Left renal cortex interstitium (tissue), 4 donors: Measurements from ENCODE around the gene NAA38. TPM values are rescaled to one million over a fixed set of nuclear protein-coding genes. Genes with fewer than 3 reads are reported as not detected.

ENCODE experiments used
- DNase-seq, 4 donors: peaks; one replicate each; pipeline ENCODE4 v3.0.0-alpha.2; 2013; ENCODE audit warnings: low read depth in 4 of 4, low spot score in 2 of 4, missing footprints in 1 of 4
- polyA plus RNA-seq, 4 donors: library from polyadenylated mRNA; unstranded; fragments of 120-200 nt; gene quantifications; one replicate each; pipeline ENCODE4 v1.2.1, GENCODE V29; 2013; ENCODE audit not compliant: insufficient read length in 4 of 4

NAA38 gene
- 100 to 1,000 TPM in 2 of 4 donors, 10 to 100 TPM in 2; 68.9 to 144 (median 105) TPM for polyA plus RNA-seq

DNA sequence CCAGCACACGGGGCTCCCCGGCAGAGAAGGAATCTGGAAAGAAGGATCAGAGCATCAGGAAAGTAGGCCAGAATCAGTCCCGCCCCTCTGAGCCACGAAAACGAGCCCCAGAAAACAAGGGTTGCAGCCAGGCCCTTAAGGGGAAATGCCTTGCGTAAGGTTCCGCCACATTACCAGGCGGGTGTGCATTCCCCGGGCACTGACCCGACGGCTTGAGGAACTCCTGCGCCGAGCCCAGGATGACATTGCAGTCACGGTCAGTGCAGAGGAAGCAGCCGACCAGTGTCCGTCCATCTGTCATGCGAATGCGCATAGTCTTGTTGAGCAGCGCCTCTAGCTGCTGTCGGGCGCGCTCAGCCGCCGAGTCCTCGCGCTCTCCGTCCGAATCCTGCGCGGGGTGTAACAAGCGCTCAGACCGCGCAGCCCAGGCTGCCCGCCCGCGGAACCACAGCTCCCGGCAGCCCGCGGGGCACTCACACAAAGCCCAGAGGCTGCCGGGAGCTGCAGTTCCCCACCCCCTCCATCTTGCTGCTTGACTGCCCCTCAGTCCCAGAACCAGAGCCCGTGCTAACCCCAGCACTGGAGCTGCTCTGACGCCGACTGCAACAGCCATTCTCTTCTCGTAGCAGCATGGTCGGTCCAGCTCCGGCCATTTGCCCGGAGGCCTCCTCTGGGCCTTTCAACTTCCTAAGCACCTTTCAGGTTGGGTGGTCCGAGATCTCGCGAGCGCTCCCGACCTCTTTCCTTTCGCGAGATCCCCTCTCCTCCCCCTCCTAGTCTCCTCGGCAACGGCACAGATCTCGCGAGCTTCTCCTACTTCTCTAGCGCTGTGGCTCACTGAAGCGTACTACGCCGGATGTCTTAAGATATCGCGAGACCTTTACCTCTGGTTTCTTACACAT, at the start of gene NAA38:
Gene NAA38, minus strand, starts transcription at position 749 of the 902 bp plus-strand sequence. Its CDS starts 96 bp downstream, at position 653.
- DNase-seq: peak; percentile 99 to 100 (median 99)

DNA sequence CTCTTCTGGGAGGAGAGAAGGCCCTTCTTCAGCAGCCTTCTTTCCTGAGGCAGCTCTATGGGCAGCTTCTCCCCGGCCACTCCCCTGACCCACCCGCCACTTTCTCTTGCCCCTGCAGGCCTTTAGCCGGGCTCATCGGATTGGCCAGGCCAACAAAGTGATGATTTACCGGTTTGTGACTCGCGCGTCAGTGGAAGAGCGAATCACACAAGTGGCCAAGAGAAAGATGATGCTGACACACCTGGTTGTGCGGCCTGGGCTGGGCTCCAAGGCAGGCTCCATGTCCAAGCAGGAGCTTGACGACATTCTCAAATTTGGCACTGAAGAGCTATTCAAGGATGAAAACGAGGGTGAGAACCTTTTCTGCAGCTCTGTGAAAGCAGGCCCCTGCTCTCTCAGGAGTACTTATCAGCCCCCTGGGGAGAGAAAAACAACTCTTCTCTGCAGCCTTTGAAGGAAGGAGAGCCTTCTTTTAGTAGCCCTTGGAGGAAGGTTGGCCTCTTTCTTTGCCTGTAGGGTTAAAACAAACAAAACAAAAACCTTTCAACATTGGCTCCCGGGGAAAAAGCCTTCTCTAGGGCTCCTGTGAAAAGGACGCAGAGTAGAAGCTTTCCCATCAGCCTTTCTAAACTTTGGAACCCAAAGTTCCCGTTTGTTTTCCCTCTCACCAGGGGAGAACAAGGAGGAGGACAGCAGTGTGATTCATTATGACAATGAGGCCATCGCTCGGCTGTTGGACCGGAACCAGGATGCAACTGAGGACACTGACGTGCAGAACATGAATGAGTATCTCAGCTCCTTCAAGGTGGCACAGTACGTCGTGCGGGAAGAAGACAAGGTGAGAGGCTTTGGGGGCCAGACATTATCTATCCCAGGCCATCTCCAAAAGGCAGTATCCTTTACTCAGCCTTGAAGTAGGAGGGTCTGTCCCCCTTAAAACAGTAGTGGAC, 46.1 kb upstream of the NAA38 start:
- no peak for DNase-seq

DNA sequence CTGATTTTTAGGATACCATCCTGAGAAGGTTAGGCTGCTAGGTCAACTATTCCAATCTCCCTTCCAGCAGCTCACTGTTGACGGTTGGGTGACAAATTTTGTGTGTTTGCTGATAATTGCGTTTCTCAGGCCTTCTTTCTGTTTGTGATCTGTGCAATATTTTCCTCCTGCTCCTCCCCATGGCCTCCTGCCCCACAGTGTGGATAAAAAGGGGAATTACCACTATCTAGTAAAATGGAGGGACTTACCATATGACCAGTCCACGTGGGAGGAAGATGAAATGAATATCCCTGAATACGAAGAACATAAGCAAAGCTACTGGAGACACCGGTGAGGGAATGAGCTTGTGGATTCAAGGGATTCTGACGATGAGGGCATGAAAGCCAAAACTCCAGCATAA, 40.4 kb upstream of the NAA38 start:
- DNase-seq: no peak

GRCh38 chr17:7897090-7897489, 39.7 kb upstream of the NAA38 start:
- DNase-seq: no peak

GRCh38 chr17:7894866-7895265, 37.5 kb upstream of the NAA38 start:
- no peak for DNase-seq

GRCh38 chr17:7894226-7894625, 36.9 kb upstream of the NAA38 start:
- DNase-seq: no peak

DNA sequence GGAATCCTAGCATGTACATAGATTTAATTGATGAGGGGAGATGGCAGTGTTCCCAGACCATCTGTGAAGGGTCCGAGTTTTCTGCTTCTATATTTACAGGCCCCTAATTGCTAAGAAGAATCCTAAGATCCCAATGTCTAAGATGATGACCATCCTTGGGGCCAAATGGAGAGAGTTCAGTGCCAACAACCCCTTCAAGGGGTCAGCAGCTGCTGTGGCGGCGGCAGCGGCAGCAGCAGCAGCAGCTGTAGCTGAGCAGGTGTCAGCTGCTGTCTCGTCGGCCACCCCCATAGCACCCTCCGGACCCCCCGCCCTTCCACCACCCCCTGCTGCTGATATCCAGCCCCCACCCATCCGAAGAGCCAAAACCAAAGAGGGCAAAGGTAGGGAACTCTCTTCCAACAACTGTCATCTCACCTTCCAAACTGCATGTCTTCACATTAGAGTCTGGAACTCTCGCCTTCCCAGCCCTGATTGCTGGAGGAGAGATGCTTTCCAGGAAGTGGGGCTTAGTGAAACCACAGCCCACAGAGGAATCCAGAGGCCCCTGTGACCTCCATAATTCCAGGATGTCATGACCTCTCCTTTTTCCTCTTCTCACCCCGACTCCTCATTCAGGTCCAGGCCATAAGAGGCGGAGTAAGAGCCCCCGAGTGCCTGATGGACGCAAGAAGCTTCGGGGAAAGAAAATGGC, 36.0 kb upstream of the NAA38 start:
- no peak for DNase-seq

GRCh38 chr17:7889166-7889955, 32.0 kb upstream of the NAA38 start:
- peak; percentile 37 to 71 (median 60) for DNase-seq

DNA sequence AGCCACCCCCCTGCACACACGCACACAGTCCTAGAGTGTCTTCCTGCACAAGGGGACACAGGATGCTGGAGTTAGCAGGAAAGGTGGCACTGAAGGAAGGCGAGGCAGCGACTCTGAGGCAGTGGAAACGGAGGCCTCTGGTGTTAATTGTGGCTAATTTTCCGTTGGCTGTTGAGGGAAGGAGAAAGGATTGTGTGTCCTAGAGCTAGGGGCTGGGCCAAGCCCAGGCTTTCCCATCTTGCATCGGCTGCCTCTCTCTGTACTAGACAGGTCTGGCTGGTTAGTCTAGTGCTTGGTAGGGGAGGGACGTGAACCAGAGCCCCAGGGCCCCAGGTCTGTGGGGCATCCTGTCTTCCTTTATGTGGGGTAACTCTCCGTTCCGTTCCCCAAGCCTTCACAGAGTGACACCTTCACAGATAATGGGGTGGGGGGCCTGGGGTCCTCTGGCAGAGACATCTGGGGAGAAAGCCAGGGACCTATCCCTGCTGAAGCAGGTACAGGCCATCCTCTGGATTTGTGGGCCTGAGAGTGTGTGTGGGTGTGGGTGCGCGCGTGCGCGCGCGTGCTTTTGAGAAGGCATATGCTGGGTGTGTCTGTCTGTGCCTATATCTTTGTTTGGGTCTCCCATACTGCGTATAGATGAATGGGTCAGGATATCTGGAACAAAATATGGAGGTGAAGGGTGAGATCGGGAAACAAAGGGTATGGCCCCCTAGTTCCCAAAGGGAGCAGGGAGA, 31.0 kb upstream of the NAA38 start, which contains the start of gene CHD3:
Gene CHD3, plus strand, starts transcription at position 606 of the 737 bp plus-strand sequence. CDS start 212 bp downstream, outside the sequence.
- no peak for DNase-seq

DNA sequence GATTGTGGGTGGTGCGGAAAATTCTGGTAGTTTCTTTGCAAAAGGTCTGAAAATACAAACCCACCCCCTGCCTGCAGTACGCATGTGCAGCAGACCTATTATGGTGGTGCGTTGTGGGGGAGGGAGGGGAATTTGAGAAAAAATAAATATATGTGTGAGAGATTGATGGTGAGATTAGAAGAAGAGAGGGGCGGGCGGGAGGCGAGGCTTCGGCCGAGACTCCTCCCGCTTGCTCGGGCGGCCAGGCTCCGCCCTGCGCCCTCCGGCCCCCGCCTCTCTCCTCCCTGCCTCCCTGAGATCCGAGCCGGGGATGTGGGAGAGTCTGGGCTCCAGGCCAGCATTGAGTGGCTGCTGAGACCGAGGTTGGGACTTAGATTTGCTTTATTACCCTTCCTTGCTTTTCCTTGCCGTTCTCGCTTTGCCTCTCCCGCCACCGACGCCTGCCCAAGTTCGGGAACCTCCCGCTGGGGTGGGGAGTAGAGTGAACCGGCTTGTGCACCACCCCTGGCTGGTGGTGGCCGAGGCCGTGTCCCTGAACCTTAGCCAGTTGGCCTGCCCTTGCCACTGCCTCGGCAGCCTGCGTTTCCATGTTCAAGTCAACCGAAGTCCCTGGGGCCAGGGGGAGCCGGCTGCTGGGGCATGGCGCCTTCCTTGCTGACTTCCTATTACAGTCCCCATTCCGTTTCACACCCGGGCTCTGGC, 30.3 kb upstream of the NAA38 start:
- peak; percentile 54 to 95 (median 92) for DNase-seq

- DNase-seq: no peak
Observed at GRCh38 chr17:7887038-7887481, 29.7 kb upstream of the NAA38 start.

GRCh38 chr17:7886227-7887037, 29.1 kb upstream of the NAA38 start:
- peak in 2 of 4 donors; percentile 29 to 41 for DNase-seq

- peak in 3 of 4 donors; percentile 59 to 70 (median 64) for DNase-seq
Observed at GRCh38 chr17:7885367-7886226, 28.2 kb upstream of the NAA38 start.

DNA sequence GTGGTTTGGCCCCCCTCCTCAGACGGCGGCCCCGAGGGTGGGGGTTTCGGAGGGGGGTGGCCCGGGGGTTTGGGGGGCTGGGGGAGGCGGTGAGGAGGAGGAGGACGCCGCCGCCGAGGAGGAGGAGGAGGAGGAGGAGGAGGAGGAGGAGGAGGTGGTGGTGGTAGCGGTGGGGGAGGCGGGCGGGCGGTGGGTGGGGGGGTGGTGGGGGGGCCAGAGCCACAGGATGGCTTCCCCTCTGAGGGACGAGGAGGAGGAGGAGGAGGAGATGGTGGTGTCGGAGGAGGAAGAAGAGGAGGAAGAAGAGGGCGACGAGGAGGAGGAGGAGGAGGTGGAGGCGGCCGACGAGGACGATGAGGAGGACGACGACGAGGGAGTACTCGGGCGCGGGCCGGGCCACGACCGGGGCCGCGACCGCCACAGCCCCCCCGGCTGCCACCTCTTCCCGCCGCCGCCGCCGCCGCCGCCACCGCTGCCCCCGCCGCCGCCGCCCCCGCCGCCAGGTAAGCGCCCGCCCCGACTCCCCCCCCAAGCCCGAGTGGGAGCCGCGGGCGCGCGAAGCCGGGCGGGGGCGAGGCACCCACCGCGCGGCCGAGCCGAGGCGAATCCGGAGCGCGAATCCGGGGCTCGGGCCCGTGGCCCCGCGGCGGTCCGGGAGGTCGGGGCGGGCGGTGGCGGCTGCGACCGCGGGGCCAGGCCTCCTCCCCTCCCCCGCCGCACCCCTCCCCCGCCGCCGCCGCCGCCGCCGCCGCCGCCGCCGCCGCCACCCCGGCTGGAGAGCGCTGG, 27.4 kb upstream of the NAA38 start:
- no peak for DNase-seq

DNA sequence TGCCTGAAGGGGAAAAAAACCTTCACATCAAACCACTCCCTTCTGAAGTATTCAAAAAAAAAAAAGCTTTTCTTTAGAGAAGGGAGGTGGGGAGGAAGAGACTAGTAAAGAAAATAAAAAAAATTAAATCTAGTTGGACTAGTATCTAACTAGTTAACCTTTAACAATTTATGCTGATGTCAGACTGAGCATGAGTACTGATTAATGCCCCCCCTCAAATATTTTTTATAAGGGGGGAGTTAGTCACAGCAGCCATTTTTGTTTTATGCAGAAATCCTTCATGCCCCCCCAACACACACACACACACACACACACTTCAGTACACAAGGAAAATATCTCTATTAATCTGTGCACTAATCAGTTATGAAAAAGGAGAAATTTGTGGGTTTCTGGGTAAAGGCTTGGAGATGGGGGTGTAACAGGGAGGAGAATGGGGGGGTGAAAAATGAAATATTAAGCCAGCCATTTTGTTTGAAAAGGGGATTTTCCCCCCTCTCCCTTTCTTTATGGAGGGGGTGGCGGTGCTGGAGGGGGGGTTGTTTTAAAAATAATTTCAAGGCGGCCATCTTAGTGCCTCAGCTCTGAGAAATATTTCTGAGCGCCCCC, 26.5 kb upstream of the NAA38 start:
- peak in 3 of 4 donors; percentile 37 to 46 (median 40) for DNase-seq
